SH-SY5Y (cell line): ENCODE measurements around the gene CCL25.

Source experiments
- GATA2 ChIP-seq: IDR thresholded peaks from 2 replicates; pipeline ENCODE4 v1.6.1; 2011; ENCODE audit warnings: mild to moderate bottlenecking, low read depth, low read length
- GATA3 ChIP-seq: IDR thresholded peaks from 2 replicates; pipeline ENCODE4 v1.6.1; 2011; ENCODE audit warnings: low read depth, mild to moderate bottlenecking, low read length, moderate library complexity

DNA sequence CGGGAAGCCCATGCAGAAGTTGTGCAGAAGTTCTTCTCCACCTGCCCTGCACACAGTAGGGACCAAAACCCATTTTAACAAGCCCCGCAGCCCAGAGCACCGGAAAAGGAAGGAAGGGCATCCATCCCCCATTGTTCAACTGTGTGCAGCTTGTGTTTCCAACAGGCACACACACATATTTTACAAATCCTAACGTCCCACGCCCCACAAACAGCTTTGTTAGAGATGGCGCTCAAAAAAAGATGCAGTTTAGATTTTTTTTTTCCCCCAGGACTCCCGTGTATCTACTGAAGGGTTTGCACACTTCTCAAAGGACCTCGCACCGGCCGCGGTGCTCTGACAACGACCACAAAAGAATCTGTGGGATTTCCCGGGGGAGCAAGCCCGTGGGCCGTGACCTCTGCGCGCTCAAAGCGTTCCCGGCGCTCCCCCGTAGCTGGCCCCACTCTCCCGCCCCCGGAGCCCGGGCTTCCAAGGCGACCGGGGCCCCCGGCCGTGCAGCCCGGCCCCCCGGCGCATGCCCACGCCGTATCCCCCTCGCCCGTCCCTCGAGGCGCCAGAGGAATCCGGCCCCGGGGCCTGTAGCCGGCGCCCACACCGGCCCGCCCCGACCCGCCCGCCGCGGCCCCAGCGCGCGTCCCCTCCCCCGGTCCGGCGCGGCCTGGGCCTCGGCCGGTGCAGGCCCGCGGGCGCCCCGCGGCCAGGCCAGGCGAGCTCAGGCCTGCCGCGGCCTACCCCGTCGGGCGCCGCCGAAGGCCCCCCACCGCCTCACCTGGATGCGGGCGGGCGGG, 47.6 kb upstream of the CCL25 start:
- TF ChIP-seq GATA3 (no peak), GATA2 (no peak)
